ENCODE data around the gene TGFBR3L. TPM values are rescaled to one million over a fixed set of nuclear protein-coding genes. Genes with fewer than 3 reads are reported as not detected.
A peak's percentile ranks its signal among the peaks of the same experiment; 100 is the strongest.

The TGFBR3L gene
- total RNA-seq, 1 donor from 2014 or later: 1.6 TPM

DNA sequence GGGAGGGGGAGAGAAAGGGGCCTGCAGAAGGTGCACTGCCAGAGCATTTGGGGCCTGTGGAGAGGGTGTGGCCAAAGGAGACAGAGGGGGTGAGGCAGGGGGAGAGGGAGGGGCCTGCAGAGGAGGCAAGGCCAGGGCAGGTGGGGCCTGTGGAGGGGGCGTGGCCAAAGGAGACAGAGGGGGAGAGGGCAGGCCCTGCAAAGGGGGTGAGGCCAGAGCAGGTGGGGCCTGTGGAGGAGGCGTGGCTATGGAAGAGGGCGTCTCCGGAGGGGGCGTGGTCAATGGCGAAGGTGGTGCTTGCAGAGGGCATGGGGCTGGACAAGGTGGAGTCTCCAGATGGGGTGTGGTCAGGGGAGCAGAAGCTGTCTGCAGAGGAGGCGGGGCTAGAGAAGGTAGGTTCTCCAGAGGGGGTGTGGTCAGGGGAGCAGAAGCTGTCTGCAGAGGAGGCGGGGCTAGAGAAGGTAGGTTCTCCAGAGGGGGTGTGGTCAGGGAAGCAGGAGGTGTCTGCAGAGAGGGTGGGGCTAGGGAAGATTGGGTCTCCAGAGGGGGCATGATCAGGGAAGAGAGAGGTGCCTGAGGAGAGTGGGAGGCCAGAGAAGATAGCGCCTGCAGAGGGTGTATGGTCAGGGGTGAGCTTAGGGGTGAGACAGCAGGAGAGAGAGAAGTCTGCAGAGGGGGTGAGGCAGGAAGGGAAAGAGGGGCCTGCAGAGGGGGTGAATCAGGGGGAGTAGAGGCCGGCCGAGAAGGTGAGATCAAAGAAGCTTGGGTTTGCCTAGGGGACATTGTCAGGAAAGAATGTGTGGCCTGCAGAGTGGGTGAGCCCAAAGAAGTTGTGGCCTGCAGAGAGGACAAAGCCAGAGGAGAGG, 43.8 kb upstream of the TGFBR3L start:
- H3K27me3 ChIP-seq (ENCODE audit: control insufficient read depth in 3 of 3, insufficient read depth in 3 of 3, low read length in 3 of 3): peaks cover 40 to 49% (median 47%) of the 10 kb centered on the region in 3 donors
- no peaks in the 10 kb centered on the region for H3K9me3 ChIP-seq (ENCODE audit: control insufficient read depth in 3 of 3, low read length in 3 of 3)
- H3K27ac ChIP-seq (ENCODE audit: low read depth, low read length): no peak overlapping the region
- no peak overlapping the region for H3K9ac ChIP-seq (ENCODE audit: low read depth in 1 of 3, low read length in 3 of 3)
- no peaks in the 10 kb centered on the region for H3K36me3 ChIP-seq (ENCODE audit: control insufficient read depth in 3 of 3, insufficient read depth in 3 of 3, low read length in 3 of 3)
- H3K4me3 ChIP-seq (ENCODE audit: low read length in 3 of 3): no peak overlapping the region
- H3K4me1 ChIP-seq (ENCODE audit: control insufficient read depth in 3 of 3, insufficient read depth in 3 of 3, low read length in 3 of 3): peaks cover 15 to 25% (median 18%) of the 10 kb centered on the region in 3 donors

DNA sequence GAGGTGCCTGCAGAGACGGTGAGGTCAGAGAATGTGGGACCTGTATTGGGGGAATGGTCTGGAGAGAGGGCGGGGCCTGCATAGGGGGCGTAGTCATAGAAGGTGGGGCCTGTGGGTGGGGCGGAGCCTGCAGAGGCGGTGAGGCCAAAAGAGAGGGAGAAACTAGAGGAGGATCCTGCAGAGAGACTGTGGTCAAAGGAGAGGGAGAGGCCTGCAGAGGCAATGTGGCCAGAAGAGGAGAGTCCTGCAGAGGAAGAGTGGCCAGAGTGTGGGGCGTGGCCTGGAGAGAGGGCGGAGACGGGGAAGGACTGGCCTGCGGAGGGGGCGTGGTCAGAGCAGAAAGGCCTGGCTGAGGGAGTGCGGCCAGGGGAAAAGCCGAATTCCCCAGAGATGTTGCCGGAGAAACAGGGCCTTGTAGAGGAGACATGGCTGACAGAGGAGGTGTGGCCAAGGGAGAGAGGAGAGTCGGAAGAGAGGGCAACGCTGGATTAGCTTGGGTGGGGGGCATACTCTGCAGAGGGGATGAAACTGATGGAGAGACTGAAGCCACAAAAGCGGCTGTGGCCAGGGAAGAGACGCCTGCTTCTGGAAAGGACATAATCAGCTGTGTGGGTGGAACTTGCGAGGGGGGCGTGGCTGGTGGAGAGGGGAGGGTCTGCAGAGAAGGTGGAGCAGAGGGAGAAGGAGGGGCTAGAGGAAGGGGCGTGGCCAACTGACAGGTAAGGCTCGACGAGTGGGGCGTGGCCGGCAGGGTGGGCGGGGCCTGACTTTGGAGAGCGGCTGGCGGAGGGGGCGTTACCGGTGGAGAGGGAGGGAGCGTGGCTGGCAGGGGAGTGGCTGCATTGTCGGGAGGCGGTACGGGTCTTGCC, 43.0 kb upstream of the TGFBR3L start:
- peak overlapping the region in 1 of 3 donors; percentile 25 for H3K9ac ChIP-seq (ENCODE audit: low read depth in 1 of 3, low read length in 3 of 3)
- peaks cover 15 to 25% (median 18%) of the 10 kb centered on the region in 3 donors for H3K4me1 ChIP-seq (ENCODE audit: control insufficient read depth in 3 of 3, insufficient read depth in 3 of 3, low read length in 3 of 3)
- no peak overlapping the region for H3K27ac ChIP-seq (ENCODE audit: low read depth, low read length)
- H3K27me3 ChIP-seq (ENCODE audit: control insufficient read depth in 3 of 3, insufficient read depth in 3 of 3, low read length in 3 of 3): peaks cover 43 to 49% (median 45%) of the 10 kb centered on the region in 3 donors
- H3K36me3 ChIP-seq (ENCODE audit: control insufficient read depth in 3 of 3, insufficient read depth in 3 of 3, low read length in 3 of 3): no peaks in the 10 kb centered on the region
- H3K4me3 ChIP-seq (ENCODE audit: low read length in 3 of 3): peak overlapping the region; percentile 22 to 57 (median 54)
- H3K9me3 ChIP-seq (ENCODE audit: control insufficient read depth in 3 of 3, low read length in 3 of 3): no peaks in the 10 kb centered on the region

DNA sequence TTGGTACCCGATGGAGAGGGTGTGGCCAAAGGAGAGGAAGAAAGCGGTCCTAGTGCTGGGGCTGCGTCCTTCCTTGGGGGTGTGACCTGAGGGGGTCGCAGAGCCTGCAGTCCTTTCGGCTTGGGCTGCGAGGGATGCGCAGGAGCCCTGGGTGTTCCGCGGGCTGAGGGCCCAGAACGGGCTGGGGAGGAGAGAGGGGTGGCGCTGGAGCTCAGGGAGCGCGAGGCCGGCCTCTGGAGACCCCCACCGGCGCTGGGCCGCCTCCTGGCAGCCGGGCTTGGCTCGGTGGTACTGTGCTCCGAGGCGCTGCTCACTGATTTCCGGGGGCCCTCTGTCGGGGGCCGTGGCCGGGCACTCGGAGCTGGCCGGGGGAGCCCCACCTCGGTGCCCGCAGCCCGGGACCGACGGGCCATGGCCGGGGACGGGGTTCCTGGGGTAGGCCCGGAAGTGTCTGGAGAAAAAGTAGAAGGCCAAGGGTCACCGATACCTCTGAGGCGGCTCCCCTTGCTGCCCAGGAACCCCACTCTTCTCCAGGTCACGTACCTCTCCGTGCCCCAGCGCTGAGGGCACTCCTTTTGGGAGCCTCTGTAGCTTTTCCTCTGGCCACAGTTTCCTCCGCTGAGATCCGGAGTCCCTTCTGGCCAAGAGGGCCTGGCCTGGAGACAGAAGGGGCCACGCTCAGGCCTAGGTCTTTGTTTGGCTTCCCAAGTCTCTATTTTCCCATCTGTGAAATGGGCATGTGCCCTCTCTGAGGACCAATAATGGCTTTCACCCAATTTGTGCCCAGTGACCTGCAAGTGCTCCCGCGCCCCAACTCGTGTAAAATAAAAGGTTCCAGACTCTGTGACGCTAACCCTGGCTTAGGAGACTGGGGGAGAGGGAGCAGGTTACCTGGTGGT, 42.1 kb upstream of the TGFBR3L start:
- Histone ChIP-seq H3K4me3 (ENCODE audit: low read length in 3 of 3) (peak overlapping the region in 1 of 3 donors; percentile 57), H3K4me1 (ENCODE audit: control insufficient read depth in 3 of 3, insufficient read depth in 3 of 3, low read length in 3 of 3) (peaks cover 15 to 25% (median 18%) of the 10 kb centered on the region in 3 donors), H3K27ac (ENCODE audit: low read depth, low read length) (no peak overlapping the region), H3K27me3 (ENCODE audit: control insufficient read depth in 3 of 3, insufficient read depth in 3 of 3, low read length in 3 of 3) (peaks cover 35 to 44% (median 38%) of the 10 kb centered on the region in 3 donors), H3K9ac (ENCODE audit: low read depth in 1 of 3, low read length in 3 of 3) (no peak overlapping the region), H3K9me3 (ENCODE audit: control insufficient read depth in 3 of 3, low read length in 3 of 3) (no peaks in the 10 kb centered on the region), H3K36me3 (ENCODE audit: control insufficient read depth in 3 of 3, insufficient read depth in 3 of 3, low read length in 3 of 3) (no peaks in the 10 kb centered on the region)

DNA sequence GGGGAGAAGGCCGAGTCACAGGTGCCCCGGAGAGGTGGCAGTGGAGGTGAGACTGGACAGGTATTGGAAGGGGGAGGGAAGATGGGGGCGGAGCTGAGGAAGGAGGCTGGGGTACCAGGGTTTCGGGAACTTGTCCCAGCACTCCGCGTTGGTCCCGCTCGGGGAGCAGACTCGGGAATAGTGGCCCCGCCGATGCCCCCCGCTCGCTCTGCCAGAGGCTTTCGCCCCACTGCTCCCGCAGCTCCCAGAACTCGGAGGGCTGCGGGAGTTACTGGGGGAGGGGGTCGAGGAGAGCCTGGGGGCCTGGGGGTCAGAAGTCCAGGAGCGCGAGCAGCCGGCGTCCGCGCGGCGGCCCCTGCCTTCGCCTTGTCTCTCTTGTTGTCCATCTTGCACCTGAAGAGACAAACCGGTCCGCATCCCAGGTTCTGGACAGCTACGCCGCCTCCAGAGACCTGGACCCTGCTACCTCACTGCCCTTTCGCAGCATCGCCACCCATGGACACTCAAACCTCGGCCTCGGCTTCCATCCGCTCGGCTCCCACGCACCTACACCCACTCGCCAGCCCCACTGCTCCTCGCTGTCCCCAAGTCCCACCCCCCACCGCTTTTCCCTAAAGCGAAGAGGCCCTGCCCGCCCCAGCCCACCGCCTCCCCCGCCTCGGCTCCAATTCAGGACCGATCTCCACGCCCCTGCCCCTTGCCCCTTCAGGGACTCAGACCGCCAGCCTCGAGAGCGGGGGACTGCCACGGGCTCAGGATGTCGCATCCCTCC, 41.1 kb upstream of the TGFBR3L start:
- Histone ChIP-seq H3K36me3 (ENCODE audit: control insufficient read depth in 3 of 3, insufficient read depth in 3 of 3, low read length in 3 of 3) (no peaks in the 10 kb centered on the region), H3K4me1 (ENCODE audit: control insufficient read depth in 3 of 3, insufficient read depth in 3 of 3, low read length in 3 of 3) (peaks cover 15 to 25% (median 16%) of the 10 kb centered on the region in 3 donors), H3K4me3 (ENCODE audit: low read length in 3 of 3) (no peak overlapping the region), H3K27me3 (ENCODE audit: control insufficient read depth in 3 of 3, insufficient read depth in 3 of 3, low read length in 3 of 3) (peaks cover 31 to 41% (median 35%) of the 10 kb centered on the region in 3 donors), H3K9me3 (ENCODE audit: control insufficient read depth in 3 of 3, low read length in 3 of 3) (no peaks in the 10 kb centered on the region), H3K27ac (ENCODE audit: low read depth, low read length) (no peak overlapping the region), H3K9ac (ENCODE audit: low read depth in 1 of 3, low read length in 3 of 3) (no peak overlapping the region)

DNA sequence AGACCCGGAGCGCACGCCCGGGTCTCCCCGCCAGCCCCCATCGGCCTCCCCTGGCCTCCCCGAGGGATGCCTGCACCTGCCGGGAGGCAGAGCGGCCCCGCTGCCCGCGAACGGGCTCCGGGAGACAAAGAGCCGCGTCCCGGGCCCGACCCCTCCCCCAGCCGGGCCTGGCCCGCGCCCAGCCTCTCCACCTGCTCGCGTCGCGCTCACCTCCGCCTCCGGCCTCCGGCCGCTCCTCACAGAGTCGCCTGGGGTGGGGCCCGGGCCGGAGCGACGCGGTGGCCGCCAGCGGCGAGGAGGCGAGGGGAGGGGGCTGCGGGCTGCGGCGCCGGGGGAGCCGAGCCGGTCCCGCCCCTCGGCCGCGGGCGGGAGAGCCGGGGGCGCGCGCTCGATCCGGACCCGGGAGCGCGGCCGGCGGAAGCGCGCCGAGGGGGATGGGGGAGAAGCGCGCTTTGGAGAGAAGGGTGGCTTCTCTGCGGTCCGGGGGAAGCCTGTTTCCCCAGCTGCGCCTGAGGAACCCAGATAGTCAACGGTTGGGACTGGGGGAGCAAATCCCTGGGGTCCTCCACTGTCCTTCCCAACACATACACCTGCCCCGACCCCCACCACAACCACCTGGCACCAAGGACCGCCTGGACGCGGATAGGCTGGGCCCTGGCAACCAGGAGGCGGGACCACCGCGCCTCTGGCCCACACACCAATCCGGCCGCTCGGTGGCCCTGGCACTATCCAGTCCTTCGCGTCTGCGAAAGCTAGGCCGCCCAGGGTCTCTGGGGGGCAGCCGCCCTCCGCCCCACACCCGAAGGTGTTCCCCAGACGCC, 40.3 kb upstream of the TGFBR3L start, which contains the start of gene PRR36:
PRR36 (minus strand) TSS at position 315 of the 821 bp plus-strand sequence. CDS start 701 bp downstream, outside the sequence.
- Histone ChIP-seq H3K9me3 (ENCODE audit: control insufficient read depth in 3 of 3, low read length in 3 of 3) (no peaks in the 10 kb centered on the region), H3K27ac (ENCODE audit: low read depth, low read length) (no peak within 1 kb of the TSS), H3K4me3 (ENCODE audit: low read length in 3 of 3) (peak within 1 kb of the TSS in 1 of 3 donors; percentile 29), H3K27me3 (ENCODE audit: control insufficient read depth in 3 of 3, insufficient read depth in 3 of 3, low read length in 3 of 3) (peaks cover 27 to 41% (median 35%) of the 10 kb centered on the region in 3 donors), H3K9ac (ENCODE audit: low read depth in 1 of 3, low read length in 3 of 3) (no peak within 1 kb of the TSS), H3K4me1 (ENCODE audit: control insufficient read depth in 3 of 3, insufficient read depth in 3 of 3, low read length in 3 of 3) (peaks cover 9 to 19% (median 10%) of the 10 kb centered on the region in 3 donors), H3K36me3 (ENCODE audit: control insufficient read depth in 3 of 3, insufficient read depth in 3 of 3, low read length in 3 of 3) (no peaks in the 10 kb centered on the region)

DNA sequence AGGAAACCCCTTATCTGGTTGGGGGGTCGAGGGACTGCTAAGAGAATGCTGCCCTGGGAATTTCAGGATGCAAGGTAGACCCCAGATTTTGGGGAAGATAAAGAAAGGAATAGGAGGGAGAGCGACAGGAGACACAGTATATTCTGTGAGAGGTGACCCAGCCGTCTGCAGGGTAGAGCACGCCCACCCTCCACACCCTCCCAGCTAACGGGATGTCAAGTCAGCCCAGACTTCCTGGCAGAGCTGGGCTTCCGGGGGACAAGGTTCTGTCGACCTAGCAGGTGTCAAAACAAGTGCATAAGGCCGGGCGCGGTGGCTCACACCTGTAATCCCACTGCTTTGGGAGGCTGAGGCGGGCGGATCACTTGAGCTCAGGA, 39.7 kb upstream of the TGFBR3L start:
- peaks cover 6 to 13% (median 7%) of the 10 kb centered on the region in 3 donors for H3K4me1 ChIP-seq (ENCODE audit: control insufficient read depth in 3 of 3, insufficient read depth in 3 of 3, low read length in 3 of 3)
- no peak overlapping the region for H3K27ac ChIP-seq (ENCODE audit: low read depth, low read length)
- H3K9ac ChIP-seq (ENCODE audit: low read depth in 1 of 3, low read length in 3 of 3): no peak overlapping the region
- no peaks in the 10 kb centered on the region for H3K9me3 ChIP-seq (ENCODE audit: control insufficient read depth in 3 of 3, low read length in 3 of 3)
- peaks cover 29 to 46% (median 35%) of the 10 kb centered on the region in 3 donors for H3K27me3 ChIP-seq (ENCODE audit: control insufficient read depth in 3 of 3, insufficient read depth in 3 of 3, low read length in 3 of 3)
- no peaks in the 10 kb centered on the region for H3K36me3 ChIP-seq (ENCODE audit: control insufficient read depth in 3 of 3, insufficient read depth in 3 of 3, low read length in 3 of 3)
- H3K4me3 ChIP-seq (ENCODE audit: low read length in 3 of 3): no peak overlapping the region

DNA sequence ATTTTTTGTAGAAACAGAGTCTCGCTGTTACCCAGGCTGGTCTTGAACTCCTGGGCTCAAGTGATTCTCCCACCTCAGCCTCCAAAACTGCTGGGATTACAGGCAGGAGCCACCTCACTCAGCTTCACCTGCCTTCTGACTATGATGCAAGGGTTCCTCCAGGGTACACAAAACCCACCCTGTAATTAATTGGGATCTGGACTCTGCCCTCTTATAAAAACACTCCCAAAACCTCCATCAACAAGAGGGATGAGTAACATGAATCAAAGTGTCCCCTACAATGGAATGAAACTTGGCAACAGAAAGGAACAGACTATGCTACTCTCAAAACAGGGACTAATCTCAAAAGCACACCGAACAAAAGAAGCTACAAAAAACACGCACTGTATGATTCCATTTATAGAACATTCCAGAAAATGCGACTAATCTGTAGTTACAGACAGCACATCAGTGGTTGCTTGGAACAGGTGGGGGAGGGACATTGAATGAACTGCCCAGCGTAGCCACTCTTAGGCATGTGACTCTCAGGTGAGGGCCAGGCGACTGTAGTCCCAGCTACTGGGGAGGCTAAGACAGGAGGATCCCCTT, 37.3 kb upstream of the TGFBR3L start:
- Histone ChIP-seq H3K9ac (ENCODE audit: low read depth in 1 of 3, low read length in 3 of 3) (no peak overlapping the region), H3K36me3 (ENCODE audit: control insufficient read depth in 3 of 3, insufficient read depth in 3 of 3, low read length in 3 of 3) (no peaks in the 10 kb centered on the region), H3K27ac (ENCODE audit: low read depth, low read length) (no peak overlapping the region), H3K4me3 (ENCODE audit: low read length in 3 of 3) (no peak overlapping the region), H3K4me1 (ENCODE audit: control insufficient read depth in 3 of 3, insufficient read depth in 3 of 3, low read length in 3 of 3) (peaks cover 0 to 5% (median 3%) of the 10 kb centered on the region in 3 donors), H3K27me3 (ENCODE audit: control insufficient read depth in 3 of 3, insufficient read depth in 3 of 3, low read length in 3 of 3) (peaks cover 23 to 39% (median 32%) of the 10 kb centered on the region in 3 donors), H3K9me3 (ENCODE audit: control insufficient read depth in 3 of 3, low read length in 3 of 3) (no peaks in the 10 kb centered on the region)

DNA sequence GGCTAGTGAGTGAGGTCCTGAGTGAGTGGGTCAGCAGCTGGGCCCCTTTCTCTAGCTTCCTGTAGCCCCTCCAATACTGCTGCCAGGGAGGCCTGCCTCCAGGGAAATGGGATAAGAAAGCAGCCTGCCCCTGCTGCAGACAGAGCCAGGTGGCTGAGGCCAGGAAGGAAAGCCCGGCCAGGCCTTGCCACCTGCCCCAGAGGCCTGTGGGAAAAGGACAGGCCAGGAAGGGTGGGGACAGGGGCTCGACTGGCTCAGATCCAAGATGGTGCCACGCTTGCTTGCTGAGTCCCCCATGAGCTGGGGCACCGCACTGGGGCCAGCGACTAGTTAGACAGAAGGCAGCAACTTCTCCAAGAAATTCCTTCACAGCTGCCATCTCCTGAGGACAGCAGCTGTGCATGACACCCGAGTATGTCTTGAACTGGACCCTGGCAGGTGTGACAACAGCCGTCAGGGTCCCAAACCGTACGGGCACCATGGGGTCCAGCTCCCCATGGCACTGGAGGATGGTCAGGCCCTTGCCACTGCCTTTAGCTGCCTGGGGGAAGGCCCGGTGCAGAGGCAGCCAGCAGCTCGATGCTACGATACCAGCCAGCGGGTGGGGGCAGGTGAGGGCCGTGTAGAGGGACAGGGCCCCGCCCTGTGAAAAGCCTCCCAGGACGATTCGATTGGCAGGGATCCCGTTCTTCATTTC, 35.4 kb upstream of the TGFBR3L start:
- H3K27me3 ChIP-seq (ENCODE audit: control insufficient read depth in 3 of 3, insufficient read depth in 3 of 3, low read length in 3 of 3): peaks cover 13 to 26% (median 15%) of the 10 kb centered on the region in 3 donors
- H3K36me3 ChIP-seq (ENCODE audit: control insufficient read depth in 3 of 3, insufficient read depth in 3 of 3, low read length in 3 of 3): no peaks in the 10 kb centered on the region
- no peaks in the 10 kb centered on the region for H3K9me3 ChIP-seq (ENCODE audit: control insufficient read depth in 3 of 3, low read length in 3 of 3)
- H3K27ac ChIP-seq (ENCODE audit: low read depth, low read length): no peak overlapping the region
- no peak overlapping the region for H3K9ac ChIP-seq (ENCODE audit: low read depth in 1 of 3, low read length in 3 of 3)
- H3K4me1 ChIP-seq (ENCODE audit: control insufficient read depth in 3 of 3, insufficient read depth in 3 of 3, low read length in 3 of 3): peaks cover 0 to 5% (median 3%) of the 10 kb centered on the region in 3 donors
- H3K4me3 ChIP-seq (ENCODE audit: low read length in 3 of 3): no peak overlapping the region
